NCI-H510A (cell line): ENCODE measurements around the gene CAMK1.

ENCODE experiments used
- DNase-seq: peaks from one replicate; lab custom pipeline; 2025; lab: John Stamatoyannopoulos, UW

The CAMK1 gene

DNA sequence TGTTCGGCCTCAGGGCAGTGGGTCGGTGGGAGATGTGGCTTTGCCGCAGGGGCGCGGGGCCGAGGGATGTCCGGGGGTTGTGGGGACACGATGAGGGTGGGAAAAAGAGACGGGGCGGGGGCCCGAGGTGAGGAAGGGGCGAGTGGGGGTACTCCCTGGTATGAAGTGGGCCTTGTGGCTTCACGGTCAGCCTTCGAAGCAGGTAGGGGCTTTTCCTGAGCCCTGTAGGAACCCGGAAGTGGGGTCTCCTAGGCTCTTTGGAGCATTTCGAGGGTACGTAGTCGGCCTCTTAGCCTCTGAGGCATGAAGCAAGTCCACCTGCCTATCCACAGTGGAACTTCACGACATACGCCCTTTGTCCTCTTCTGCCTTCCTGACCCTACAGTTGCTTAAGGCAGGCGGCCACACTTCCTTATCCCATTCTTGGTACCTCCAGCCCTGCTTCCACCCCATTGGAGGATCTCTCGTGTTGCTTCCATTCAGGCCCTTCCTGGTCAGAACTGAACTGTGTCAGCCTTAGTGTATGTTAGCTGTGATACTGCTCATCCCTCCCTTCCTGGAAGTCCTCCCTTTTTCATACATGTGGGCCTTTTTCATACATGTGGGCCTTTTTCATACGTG is 23.5 kb upstream of the CAMK1 start:
- no peak for DNase-seq

DNA sequence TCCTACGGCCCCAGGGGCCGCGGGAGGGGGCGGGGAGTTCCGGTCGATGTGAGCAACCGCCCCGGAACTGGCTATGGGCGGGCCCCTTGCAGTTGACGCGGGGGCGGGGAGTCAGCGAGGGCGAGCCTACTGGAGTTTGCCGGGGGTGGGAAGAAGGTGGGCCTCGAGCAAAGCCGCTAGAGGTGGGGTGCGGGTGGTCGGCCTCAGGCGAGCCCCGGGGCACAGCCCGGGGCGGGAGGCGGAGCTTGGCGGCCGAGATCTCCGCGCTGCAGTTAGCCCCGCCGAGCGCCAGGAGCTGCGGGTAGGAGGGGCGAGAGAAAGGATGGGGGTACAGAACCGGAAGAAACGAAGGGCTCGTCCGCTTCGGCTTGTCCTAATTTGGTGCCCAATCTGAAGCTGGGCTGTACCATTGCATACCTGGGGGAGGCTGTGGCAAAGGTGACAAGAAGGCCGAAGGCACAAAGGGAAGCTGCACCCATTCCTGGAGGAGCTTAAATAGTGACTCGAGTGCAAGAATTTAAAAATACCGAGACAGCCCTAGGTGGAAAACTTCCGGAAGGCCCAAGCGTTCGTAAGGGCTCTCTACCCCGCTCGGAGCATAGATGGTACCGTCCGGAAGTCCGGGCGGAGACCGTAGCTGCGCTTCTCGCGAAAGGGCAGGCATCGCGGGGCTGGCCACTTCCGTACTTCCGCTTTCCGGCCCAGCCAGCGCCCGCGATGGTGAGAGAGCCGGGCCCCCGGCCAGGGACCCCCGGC is 22.8 kb upstream of the CAMK1 start, which contains the start of the genes ARPC4 and TADA3:
Gene ARPC4 (plus strand): TSS at position 678 of the 756 bp plus-strand sequence. CDS start 40 bp downstream, at position 718.
Gene TADA3 (minus strand): TSS at position 69 of the 756 bp plus-strand sequence. CDS start 1,007 bp downstream, outside the sequence.
- DNase-seq, result peak; percentile 73

DNA sequence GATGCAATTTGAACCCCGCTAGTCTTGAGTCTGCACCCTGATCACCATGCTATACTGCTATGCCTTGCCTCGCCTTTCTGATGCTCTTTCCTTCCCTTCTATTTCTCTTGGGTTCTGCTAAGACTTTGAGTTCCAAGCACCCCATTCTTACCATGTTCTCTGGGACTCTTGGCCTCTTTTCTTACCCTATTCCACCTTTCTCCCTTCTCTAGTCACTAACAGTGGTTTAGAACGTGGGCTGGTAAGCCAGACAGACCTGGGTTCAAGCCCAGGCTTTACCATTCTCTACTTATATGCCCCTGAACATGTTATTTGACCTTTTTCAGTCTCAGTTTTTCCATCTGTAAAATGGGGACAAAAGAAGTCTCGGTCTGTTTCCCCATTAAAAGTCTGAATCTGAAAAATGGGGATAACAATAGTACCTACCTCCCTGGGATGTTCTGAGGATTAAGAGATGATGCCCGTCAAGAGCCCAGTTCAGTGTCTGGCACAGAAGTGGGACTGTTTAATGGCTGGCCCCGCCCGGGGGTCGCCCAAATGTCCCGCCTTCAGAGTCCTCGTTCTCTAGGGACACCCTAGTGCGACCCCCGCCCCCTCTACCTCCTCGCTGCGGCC is 22.1 kb upstream of the CAMK1 start:
- no peak for DNase-seq

DNA sequence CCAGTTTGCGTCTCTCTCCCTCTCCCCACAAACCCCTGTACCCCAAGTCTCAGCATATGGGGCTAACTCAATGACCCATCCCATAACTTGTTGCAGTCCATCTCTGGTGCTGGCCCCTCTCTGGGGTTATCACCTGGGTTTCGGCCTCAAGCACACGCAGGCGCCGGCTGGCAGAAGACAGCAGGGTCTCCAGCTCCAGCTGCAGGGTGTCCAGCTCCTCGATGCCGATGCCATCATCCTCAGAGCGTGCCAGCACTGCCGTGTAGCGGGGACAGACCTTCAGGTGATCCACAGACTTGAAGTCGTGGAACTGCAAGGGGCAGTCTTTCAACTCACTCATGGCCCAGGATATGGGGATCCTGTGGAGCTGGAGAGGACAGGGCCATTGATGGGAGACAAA is 21.4 kb upstream of the CAMK1 start:
- no peak for DNase-seq

DNA sequence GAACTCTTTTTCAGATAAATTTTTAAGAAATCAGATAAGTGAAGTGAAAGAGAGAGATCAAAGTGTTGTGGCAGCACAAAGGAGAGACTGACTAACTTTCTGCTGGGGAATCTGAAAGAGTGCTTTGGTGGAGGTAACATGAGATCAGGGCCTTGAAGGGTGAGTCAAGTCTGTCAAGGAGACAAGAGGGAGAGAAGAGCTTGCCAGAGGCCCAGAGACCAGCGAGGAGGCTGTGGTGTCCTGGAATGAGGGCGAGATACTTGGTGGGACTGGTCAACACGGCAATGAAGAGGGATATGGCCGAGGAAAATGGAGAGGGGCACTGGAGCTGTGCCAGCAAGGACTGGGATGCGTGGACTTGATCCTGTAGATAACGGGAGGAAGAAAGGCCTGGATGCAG is 18.0 kb upstream of the CAMK1 start:
- no peak for DNase-seq

DNA sequence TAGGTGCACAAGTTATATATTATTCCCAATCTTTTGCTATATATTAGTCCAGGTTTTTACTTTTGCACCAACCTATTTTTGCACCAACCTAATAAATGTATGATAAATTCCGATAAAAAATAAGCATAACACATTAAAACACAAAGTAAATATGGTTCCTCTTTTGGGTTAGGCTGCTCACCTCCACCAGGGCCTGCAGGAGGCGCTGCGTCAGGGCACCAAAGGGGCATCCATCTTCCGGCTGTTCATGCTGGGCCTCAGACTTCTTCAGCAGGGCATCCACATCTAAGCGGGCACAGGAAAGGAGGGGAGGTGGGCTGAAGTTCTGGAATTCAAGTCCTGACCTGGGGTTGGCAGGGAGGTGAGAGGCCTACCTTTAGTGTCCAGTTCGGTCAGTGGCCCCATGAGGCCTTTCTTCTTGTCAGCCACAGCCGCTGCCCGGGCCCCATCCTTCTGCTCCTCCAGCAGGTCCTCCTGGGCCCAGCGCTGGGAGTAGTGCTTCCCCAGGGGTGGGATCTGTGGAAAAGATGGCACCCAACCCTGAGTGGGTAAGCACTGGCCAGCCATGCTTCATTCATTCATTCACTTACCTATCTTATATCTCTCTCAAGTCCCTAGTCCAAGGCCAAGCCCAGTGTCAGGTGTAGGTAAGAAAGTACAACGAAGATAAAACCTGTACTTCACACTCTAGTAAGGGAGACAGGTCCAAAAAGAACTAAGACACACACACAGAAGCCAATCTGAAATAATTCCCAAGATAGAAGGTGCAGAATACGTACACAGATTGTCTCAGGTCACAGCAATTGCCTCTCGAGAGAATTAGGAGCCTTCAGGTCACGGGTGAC is 17.3 kb upstream of the CAMK1 start:
- DNase-seq, result no peak

DNA sequence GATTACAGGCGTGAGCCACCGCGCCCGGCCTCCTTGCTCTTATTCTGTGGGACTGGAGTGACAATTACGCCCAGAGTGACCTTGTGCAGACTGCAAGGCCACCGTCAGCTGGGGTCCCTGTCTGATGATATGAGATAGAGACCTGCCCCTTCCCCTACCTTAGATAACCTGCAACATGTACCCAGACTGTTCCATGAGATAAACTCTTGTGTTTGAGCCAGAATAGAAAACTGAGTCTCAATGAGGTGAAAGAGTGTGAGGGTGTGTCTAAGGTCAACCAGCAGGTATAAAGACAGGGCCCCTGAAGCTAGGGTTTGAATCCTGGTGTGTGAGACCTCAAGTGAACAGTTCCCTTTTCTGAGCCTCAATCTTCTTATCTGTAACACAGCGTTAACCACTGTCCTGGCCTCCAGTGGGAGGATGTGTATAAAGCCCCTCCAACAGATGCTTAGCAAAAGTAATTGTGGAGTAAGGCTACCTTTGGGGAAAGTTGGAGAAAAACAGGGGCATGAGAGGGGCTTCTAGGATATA is 16.5 kb upstream of the CAMK1 start:
- DNase-seq, result no peak

DNA sequence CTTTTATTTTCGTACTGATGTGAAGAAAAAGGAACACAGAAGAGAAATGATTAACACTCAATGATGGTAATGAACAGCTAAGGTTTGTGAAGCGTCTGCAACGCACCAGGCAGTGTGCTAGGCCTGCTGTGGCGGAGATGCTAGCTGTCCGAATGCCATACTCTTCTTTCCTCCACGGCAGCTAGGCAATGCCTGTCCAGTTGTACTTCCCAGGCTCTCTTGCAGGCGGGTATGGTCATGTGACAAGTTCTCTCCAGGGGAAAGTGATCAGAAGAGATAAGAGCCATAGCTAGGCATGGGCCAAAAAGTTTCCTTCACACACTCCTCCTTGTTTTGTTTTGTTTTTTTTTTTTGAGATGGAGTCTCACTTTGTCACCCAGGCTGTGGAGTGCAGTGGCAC is 15.9 kb upstream of the CAMK1 start:
- no peak for DNase-seq

DNA sequence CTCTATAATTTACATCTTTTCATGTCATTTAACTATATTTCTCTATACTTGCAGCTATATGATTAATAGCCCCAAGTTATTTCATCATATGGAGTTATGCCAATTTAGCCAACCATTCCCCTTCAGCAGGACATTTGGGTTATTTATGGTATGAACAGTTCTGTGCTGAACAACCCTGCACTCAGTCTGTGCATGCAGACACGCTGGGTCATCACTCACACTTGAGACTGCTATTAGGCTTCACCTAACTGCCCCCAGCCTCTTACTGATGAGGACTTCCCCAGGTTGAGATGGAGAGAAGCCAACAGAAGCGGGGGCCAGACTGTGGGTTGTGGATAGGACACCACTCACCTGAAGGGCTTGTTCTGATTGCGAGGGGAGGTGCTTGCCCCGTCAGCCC is 15.2 kb upstream of the CAMK1 start:
- DNase-seq, result no peak

DNA sequence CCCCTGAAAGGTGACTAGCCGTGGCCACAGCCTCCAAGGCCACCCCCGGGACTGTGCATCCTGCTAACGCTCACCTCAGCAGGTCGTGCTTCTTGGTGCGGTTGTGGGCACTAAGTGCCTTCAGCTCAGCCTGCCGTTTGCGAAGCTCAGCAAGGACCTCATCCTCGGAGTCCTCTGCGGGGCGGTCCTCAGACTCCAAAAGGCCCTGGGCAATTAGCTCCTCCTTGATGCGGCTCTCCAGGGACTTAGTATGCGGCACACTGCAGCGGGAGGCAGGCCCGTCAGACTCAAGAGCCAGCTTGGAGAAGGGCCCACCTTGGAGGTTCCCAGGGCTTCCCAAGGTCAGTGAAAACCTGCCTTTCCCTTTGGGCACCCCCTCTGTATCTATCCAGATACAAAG is 14.2 kb upstream of the CAMK1 start:
- no peak for DNase-seq

DNA sequence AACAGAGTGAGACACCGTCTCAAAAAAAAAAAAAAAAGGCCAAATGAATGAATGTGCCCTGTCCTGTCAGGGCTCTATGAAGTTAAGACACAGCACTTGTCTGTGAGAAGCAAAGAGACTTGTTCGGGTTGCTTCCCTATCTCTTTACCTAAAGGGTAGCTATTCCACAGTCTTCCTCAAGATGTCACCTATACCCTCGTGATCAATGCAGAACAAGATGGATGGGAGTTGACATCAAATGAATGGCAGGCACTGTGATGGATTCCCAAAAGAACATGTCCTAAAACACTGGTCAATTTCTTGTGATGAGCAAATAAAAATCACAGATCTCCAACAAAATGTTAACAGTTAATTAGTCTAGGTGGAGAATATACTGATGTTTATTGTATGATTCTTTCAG is 13.0 kb upstream of the CAMK1 start:
- no peak for DNase-seq

DNA sequence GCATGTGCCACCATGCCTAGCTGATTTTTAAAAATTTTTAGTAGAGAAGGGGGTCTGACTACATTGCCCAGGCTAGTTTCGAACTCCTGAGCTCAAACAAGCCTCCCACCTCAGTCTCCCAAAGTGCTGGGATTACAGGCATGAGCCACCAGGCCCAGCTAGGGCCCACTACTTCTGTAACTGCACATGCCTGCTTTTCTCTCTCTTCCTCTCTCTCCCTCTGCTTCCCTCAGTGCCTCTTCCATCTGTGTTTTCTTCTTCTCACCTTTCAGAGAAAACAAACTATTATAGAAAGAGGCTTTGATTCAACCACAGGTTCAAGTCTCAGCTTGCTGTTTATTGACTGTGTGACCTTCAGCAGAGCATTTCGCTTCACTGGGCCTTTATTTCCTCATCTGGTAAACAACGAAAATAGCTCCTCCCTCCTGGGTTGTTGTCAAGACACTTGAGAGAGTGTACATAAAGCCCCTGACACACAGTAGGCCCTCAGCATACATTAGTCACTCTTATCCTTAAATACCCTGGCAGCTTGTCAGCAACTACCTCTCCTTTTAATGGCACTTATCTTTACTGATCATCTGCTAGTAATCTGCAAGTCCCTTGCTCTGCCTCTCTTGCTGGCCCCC is 12.3 kb upstream of the CAMK1 start:
- no peak for DNase-seq

DNA sequence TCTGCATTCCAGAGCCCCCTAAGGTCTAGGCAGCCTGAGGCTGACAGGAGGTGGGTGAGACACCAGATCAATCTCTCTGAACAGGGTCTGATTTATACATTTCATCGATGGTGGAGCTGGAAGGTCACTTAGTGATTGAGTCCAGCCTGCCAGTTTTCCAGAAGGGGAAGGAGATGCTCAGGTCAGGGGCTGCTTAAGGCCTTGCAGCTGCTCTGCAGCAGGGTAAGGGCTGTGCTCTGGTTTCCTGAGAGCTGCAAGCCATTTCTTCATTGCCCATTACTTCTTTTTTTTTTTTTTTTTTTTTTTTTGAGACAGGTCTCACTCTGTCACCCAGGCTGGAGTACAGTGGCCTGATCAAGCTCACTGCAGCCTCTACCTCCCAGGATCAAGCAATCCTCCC is 11.8 kb upstream of the CAMK1 start:
- no peak for DNase-seq

DNA sequence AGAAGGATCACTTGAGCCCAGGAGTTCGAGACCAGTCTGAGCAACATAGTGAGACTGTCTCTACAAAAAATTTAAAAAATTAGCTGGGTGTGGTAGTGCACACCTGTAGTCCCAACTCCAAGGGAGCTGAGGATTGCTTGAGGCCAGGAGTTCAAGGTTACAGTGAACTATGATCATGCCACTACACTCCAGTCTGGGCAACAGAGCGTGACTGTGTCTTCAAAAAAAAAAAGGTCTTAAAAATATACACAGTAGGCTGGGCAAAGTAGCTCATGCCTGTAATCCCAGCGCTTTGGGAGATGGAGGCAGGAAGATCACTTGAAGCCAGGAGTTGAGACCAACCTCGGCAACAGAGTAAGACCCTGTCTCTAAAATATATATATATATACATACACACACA is 11.2 kb upstream of the CAMK1 start:
- no peak for DNase-seq

DNA sequence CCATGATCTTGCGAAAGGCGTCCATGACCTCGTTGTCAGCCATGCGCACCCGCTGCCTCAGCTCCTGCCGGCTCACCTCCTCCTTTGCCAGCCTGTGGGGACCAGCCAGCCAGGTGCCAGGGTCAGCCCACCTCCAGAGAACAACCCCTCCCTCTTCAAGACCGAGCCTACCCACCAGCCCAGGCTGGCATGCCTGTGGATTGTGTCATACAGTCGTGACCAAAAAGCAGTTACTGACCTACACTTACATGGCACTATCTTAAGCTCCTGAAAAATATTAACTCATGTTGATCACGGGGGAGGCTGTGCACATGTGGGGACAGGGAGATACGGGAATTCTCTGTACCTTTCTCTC is 10.7 kb upstream of the CAMK1 start:
- DNase-seq, result no peak

DNA sequence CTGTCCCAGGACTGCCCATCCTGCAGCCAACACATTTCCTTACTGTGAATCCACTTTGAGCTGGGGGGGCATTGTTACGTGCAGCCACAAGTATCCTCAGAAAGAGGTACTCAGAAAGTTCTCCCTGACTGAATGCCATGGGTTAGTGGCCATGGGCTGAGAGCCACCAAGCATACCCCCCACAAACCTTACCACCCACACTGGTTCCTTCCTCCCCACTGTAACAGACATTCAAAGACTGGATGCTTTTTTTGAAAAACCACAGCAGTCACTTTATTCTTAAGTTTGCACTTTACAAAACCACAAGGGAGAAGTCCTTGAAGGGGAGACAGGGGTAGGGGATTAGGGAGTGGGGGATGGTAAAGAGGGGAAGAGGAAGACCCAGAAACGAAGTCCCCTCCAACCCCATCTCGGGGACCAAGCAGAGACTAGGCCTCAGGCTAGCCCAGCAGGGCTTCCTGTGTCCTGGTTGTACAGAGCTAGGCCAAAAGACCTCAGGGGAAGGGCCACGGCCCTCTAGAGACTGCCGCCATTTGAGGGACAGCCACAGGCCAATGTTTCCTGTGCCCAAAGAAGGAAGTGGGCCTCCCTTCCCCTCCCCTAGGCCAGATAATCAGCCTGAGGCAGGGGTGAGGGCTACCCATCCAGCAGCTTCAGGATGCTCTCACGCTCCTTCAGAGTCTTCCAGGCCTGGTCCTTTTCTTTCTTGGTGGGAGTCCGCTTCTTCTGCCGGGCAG is 10.1 kb upstream of the CAMK1 start:
- no peak for DNase-seq

DNA sequence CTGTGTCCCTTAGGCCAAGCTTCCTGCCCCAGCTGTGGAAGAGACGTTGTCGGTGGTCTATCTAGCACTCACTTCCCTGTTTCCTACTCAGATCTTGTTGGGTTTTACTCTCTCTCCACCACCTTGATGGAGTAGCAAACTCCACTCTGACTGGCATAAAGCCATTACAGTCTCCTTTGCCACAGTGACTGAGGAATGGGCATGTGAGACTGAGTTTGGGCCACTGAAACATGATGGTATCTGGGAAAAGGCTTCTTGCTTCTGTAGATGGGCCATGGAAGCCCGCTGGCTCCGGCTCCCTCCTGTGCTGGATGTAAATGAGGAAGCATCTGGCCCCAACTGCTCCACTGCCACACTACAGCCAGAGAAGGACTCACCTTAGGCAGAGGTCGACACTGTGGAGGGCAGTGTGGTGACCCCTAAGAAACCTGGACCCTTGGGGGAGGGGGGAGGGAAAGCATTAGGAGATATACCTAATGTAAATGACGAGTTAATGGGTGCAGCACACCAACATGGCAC is 9.4 kb upstream of the CAMK1 start:
- no peak for DNase-seq

DNA sequence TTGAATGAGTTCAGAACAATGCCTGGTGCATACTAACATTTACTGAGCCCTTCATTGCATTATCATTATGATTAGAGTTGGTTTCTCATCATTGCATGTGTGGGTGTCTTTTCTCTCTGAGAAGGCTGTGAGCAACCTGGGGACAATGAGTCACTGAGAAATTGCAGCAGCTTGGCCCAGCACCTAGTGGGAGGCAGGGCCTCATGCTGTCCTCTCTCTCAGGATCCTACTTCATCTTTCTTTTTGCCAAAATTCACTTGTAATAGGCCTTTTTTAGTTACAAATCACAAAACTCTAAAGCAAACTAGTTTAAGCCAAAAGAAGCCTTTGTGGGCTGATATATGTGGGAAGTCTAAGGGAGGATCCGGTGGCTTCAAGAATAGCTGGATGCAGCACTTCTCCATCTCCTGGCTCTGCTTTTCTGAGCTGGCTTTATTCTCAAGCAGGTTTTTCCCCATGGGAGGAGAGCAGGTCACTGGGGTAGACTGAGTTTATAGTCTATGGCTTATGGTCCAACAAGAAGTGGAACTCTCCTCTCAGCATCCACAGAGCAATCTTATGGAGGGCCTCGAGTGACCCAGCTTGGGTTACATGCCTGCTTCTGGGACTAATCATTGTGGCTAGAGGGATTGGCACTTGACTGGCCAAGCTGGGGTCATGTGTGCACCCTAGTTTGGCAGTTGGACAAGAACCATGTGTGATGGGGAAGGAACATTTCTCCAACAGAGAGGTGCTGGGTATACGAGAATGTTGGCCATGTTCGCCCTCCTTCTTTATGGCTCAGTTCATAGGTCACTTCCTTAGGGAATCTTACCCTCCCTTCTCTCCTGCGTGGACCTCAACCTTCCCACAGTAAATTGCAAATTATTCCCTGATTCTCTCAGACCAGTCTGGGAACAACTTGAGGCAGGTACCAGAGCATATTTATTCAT is 8.7 kb upstream of the CAMK1 start:
- no peak for DNase-seq

DNA sequence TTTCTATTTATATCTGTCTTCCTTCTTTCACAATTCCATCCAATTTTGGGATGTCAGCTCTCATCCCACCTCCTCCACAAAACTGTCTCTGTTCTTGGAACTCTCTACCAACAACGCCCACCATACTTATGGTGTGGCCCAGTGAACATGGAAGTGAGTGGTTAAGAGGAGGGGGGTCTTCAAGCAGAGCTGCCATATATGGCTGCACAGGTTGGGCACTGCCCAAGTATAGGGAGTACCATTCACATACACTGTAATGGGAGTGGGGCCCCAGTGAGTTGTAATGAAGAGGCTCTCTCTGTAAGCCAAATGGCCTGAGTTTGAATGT is 7.9 kb upstream of the CAMK1 start:
- no peak for DNase-seq
